Type B pancreatic cell (in vitro differentiated cells): ENCODE data around the gene NOC4L. TPM values are rescaled to one million over a fixed set of nuclear protein-coding genes. Genes with fewer than 3 reads are reported as not detected.

Source experiments
- DNase-seq: peaks from one replicate; pipeline ENCODE4 v3.0.0; 2021; ENCODE audit warnings: mixed read lengths; ENCODE audit not compliant: unreplicated experiment; ENCODE audit errors: extremely low spot score
- H3K27ac Mint-ChIP-seq: 2 replicates; pipeline ENCODE4 v1.8.0; 2021; ENCODE audit warnings: mild to moderate bottlenecking, mixed read lengths
- H3K27me3 Mint-ChIP-seq: 2 replicates; pipeline ENCODE4 v1.8.0; 2021; ENCODE audit warnings: mixed read lengths
- H3K36me3 Mint-ChIP-seq: 2 replicates; pipeline ENCODE4 v1.8.0; 2021; ENCODE audit warnings: mixed read lengths
- H3K4me1 Mint-ChIP-seq: one replicate; pipeline ENCODE4 v1.8.0; 2021; ENCODE audit warnings: mixed read lengths; ENCODE audit not compliant: unreplicated experiment
- H3K4me3 Mint-ChIP-seq: 2 replicates; pipeline ENCODE4 v1.8.0; 2021; ENCODE audit warnings: mild to moderate bottlenecking, mixed read lengths
- H3K9me3 Mint-ChIP-seq: 2 replicates; pipeline ENCODE4 v1.8.0; 2021; ENCODE audit warnings: mixed read lengths
- total RNA-seq: library from RNA; stranded (reverse); gene quantifications from 2 replicates; pipeline ENCODE4 v1.2.1, GENCODE V29; 2021; ENCODE audit warnings: low replicate concordance
- TF ChIP-seq, protein P1 (sequence below): fragments of 200-600 bp; sonication (generic); conservative IDR thresholded peaks from 2 replicates; pipeline ENCODE4 v1.5.0; 2021; ENCODE audit warnings: antibody characterized with exemption, mild to moderate bottlenecking

Gene NOC4L
- total RNA-seq, 1 donor from 2014 or later: 27.8 TPM

DNA sequence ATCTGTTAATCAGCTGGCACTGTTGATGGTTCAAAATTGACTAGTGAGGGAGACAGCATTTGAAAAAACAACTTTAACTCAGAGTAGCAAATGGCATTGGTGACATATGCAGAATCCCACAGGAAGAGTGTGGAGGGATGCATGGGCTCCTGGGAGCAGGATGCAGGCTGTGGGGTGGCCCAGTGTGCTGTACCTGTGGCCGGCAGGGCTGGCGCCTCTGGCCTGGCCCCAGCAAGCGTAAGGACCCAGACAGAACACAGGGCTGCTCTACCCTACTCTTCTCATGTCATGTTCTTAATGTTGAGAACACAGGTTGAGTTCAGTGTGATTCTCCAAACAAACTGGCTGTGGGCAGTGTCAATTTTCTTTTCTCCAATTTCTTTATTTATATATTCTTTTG lies 33.6 kb upstream of the NOC4L start:
- no peak for DNase-seq
- Mint-ChIP-seq H3K4me1 (peaks cover 11% of the 10 kb centered on the region), H3K27ac (no peak overlapping the region), H3K9me3 (no peaks in the 10 kb centered on the region), H3K27me3 (no peaks in the 10 kb centered on the region), H3K36me3 (peaks cover 17% of the 10 kb centered on the region), H3K4me3 (no peak overlapping the region)
- TF ChIP-seq, protein P1, sequence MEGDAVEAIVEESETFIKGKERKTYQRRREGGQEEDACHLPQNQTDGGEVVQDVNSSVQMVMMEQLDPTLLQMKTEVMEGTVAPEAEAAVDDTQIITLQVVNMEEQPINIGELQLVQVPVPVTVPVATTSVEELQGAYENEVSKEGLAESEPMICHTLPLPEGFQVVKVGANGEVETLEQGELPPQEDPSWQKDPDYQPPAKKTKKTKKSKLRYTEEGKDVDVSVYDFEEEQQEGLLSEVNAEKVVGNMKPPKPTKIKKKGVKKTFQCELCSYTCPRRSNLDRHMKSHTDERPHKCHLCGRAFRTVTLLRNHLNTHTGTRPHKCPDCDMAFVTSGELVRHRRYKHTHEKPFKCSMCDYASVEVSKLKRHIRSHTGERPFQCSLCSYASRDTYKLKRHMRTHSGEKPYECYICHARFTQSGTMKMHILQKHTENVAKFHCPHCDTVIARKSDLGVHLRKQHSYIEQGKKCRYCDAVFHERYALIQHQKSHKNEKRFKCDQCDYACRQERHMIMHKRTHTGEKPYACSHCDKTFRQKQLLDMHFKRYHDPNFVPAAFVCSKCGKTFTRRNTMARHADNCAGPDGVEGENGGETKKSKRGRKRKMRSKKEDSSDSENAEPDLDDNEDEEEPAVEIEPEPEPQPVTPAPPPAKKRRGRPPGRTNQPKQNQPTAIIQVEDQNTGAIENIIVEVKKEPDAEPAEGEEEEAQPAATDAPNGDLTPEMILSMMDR: no peak

DNA sequence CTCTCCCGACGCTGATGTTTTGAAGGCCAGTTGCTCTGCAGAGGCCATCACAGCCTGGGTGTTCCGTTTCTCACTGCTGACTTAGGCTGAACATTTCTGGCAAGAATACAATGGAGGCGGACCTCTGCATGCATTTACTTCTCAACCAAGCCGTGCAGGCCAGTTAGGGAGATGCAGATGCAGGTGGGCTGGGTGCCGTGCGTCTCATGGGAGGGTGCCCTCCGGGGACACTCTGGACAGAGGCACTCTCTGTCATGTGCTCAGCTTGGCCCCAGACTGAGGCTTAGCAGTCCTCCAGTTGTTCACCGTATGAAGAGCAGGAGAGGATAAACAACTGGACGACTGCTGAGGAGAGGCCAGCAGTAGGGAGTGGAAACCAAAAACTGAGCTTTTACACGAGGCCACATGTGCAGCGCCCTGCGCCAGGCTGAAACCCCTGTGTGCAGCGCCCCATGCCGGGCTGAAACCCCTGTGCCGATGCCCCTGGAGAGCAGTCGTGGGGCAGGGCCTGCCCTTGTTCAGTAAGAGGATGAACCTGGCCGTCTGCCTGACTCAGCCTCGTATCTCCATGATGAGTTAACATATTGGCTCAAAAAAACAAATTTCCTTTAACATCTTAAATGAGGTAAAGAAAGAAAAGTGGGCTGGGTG lies 32.5 kb upstream of the NOC4L start:
- TF ChIP-seq, protein P1: no peak
- Mint-ChIP-seq H3K27ac (no peak overlapping the region), H3K27me3 (no peaks in the 10 kb centered on the region), H3K36me3 (peaks cover 15% of the 10 kb centered on the region), H3K4me1 (peaks cover 11% of the 10 kb centered on the region), H3K9me3 (no peaks in the 10 kb centered on the region), H3K4me3 (no peak overlapping the region)
- no peak for DNase-seq

DNA sequence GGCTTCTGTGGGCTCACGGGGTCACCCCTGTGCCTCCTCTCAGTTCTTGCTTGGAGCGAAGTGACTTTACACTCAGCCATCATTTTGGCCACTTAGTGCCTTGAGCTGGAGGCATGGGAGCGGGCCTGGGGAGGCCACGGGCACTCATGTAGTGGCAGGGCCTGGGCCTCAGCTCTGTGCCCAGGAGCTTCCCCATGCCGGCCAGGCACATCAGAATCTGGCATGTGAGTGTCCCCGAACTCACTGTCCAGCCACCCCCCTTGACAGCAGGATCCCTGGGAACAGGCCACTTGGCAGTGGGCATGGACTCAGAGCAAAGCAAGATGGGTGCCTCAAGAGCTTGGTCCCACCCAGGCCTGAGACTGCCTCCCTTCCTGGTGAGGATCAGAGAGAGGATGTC lies 29.6 kb upstream of the NOC4L start:
- TF ChIP-seq, protein P1: no peak
- peaks cover 8% of the 10 kb centered on the region for H3K36me3 Mint-ChIP-seq
- no peaks in the 10 kb centered on the region for H3K9me3 Mint-ChIP-seq
- no peak overlapping the region for H3K4me3 Mint-ChIP-seq
- no peak for DNase-seq
- no peak overlapping the region for H3K27ac Mint-ChIP-seq
- no peaks in the 10 kb centered on the region for H3K27me3 Mint-ChIP-seq
- H3K4me1 Mint-ChIP-seq: no peaks in the 10 kb centered on the region

DNA sequence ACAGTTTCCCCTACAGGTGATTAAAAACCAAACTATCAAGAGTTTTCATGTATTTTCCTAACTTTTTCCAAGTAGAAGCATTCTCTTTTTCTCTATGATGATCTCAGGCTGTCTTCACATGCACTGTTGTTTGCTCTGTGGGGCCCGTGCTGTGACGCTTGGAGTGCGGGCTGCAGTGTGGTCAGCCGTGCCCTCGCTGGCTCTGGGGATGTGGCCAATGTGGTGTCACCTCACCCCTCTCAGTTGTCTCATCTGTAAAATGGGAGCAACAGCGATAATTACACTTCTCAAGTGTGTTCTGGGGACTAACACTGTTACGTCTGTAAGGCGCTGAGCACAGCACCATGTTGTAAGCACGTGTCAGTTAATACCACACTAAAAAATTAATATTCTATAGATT lies 28.8 kb upstream of the NOC4L start:
- Mint-ChIP-seq H3K36me3 (peaks cover 4% of the 10 kb centered on the region), H3K9me3 (no peaks in the 10 kb centered on the region), H3K4me1 (no peaks in the 10 kb centered on the region), H3K4me3 (no peak overlapping the region), H3K27me3 (no peaks in the 10 kb centered on the region), H3K27ac (no peak overlapping the region)
- TF ChIP-seq, protein P1: no peak
- no peak for DNase-seq

DNA sequence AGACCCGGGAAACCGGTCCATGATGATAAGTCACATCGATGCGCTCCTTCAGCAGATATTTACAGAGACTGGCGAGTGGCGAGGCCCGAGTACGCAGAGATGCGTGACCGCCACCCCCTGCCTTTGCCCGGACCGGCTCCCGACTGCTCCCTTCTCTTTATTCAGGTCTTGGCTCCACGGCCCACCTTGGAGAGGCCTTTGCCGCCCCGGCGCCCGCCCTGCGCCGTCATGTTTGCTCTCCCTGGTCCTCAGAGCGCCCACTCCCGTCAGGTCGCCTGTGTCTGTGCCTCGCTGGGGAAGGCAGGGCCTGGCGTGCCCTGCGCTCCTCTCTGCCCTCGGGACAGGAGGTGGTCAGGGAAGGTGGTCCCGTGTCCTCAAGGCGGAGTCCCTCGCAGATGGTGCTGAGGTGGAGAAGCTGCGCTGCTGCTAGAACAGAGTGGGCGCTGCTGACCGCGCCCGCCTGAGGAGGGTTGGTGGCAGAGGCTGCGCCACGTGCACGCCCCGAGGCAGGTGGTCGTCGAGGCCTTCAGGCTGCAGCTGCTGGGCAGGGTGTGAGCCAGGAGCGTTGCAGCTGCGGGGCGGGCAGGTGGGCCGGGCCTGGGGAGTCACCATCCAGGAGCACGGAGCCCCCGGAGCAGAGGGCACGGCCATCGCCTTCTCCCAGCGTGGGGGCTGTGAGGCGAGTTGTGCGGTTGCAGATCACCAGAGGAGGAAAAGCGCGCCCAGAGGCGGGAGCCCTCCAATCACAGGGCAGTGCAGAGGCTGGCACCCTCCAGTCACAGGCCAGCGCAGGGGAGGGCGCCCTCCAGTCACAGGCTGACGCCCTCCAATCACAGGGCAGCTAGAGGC lies 27.3 kb upstream of the NOC4L start:
- Mint-ChIP-seq H3K27ac (no peak overlapping the region), H3K4me1 (no peaks in the 10 kb centered on the region), H3K36me3 (no peaks in the 10 kb centered on the region), H3K27me3 (no peaks in the 10 kb centered on the region), H3K9me3 (no peaks in the 10 kb centered on the region), H3K4me3 (no peak overlapping the region)
- no peak for DNase-seq
- TF ChIP-seq, protein P1: no peak
